NCI-H187 (cell line): ENCODE results near the gene GNA12.

Experiments
- DNase-seq, 2 experiments: peaks; one replicate each; lab custom pipeline; 2025; lab: John Stamatoyannopoulos, UW

Gene GNA12

GRCh38 chr7:2834748-2835441, 9.2 kb downstream of the GNA12 start:
- DNase-seq: no peak

- no peak for DNase-seq
Observed at GRCh38 chr7:2833083-2833910, 10.8 kb downstream of the GNA12 start.

GRCh38 chr7:2832461-2832860, 11.6 kb downstream of the GNA12 start:
- DNase-seq: no peak

- DNase-seq: no peak
Observed at GRCh38 chr7:2830609-2831376, 13.3 kb downstream of the GNA12 start.

GRCh38 chr7:2829040-2829439, 15.1 kb downstream of the GNA12 start:
- no peak for DNase-seq

- no peak for DNase-seq
Observed at GRCh38 chr7:2826771-2827170, 17.3 kb downstream of the GNA12 start.

GRCh38 chr7:2825559-2826227, 18.4 kb downstream of the GNA12 start:
- no peak for DNase-seq

- DNase-seq: no peak
Observed at GRCh38 chr7:2824678-2825461, 19.2 kb downstream of the GNA12 start.

GRCh38 chr7:2824026-2824677, 20.0 kb downstream of the GNA12 start:
- no peak for DNase-seq

GRCh38 chr7:2823130-2823529, 21.0 kb downstream of the GNA12 start:
- peak in 1 of 2 experiments; percentile 39 for DNase-seq

- DNase-seq: no peak
Observed at GRCh38 chr7:2821842-2822507, 22.1 kb downstream of the GNA12 start.

GRCh38 chr7:2821161-2821841, 22.8 kb downstream of the GNA12 start:
- DNase-seq: peak; percentile 32 to 58

- DNase-seq: no peak
Observed at GRCh38 chr7:2820508-2820934, 23.6 kb downstream of the GNA12 start.

GRCh38 chr7:2819954-2820397, 24.1 kb downstream of the GNA12 start:
- no peak for DNase-seq

- DNase-seq: no peak
Observed at GRCh38 chr7:2819161-2819953, 24.8 kb downstream of the GNA12 start.

GRCh38 chr7:2818653-2819052, 25.5 kb downstream of the GNA12 start:
- no peak for DNase-seq

- DNase-seq: no peak
Observed at GRCh38 chr7:2818121-2818520, 26.0 kb downstream of the GNA12 start.

- DNase-seq: no peak
Observed at GRCh38 chr7:2817456-2817855, 26.7 kb downstream of the GNA12 start.

- DNase-seq: no peak
Observed at GRCh38 chr7:2815875-2816245, 28.2 kb downstream of the GNA12 start.
